SU-DHL-6 (cell line): ENCODE measurements around the gene ENOX1.

Experiments
- H2AFZ ChIP-seq: fragments of 200-600 bp; sonication (generic); 2 replicates; pipeline ENCODE4 v1.6.1; 2014; ENCODE audit warnings: low read depth, mild to moderate bottlenecking, moderate library complexity, mixed read lengths, antibody characterized with exemption, low read length; ENCODE audit not compliant: severe bottlenecking
- H3F3A ChIP-seq: fragments of 200-600 bp; shearing (Covaris generic); 2 replicates; pipeline ENCODE4 v1.6.0; 2016; ENCODE audit warnings: antibody characterized with exemption, mild to moderate bottlenecking; ENCODE audit not compliant: insufficient read depth
- H3K27ac ChIP-seq: fragments of 200-600 bp; sonication (generic); 2 replicates; pipeline ENCODE4 v1.5.1; 2016; ENCODE audit warnings: low read depth, mild to moderate bottlenecking, low read length, moderate library complexity, mixed read lengths
- H3K27me3 ChIP-seq: fragments of 200-600 bp; sonication (generic), shearing (Covaris generic); 2 replicates; pipeline ENCODE4 v1.6.0; 2014; ENCODE audit warnings: mild to moderate bottlenecking, low read length
- H3K36me3 ChIP-seq: fragments of 200-600 bp; sonication (generic); 2 replicates; pipeline ENCODE4 v1.6.1; 2014; ENCODE audit warnings: mild to moderate bottlenecking, low read length, mixed read lengths
- H3K4me2 ChIP-seq: fragments of 300-600, 200-600 bp; shearing (Covaris generic), sonication (generic); 2 replicates; pipeline ENCODE4 v1.6.0; 2014; ENCODE audit warnings: low read length, low read depth, mild to moderate bottlenecking; ENCODE audit not compliant: poor library complexity, severe bottlenecking
- H3K4me3 ChIP-seq: fragments of 200-600 bp; sonication (generic); 2 replicates; pipeline ENCODE4 v1.5.1; 2014; ENCODE audit warnings: antibody characterized with exemption, low read length, mild to moderate bottlenecking, mixed read lengths; ENCODE audit not compliant: insufficient read depth, poor library complexity, severe bottlenecking
- H3K79me2 ChIP-seq: fragments of 200-600 bp; sonication (generic); 2 replicates; pipeline ENCODE4 v1.6.1; 2014; ENCODE audit warnings: mild to moderate bottlenecking, low read length, moderate library complexity; ENCODE audit not compliant: insufficient read depth
- H3K9ac ChIP-seq: fragments of 200-600 bp; sonication (generic); 2 replicates; pipeline ENCODE4 v1.7.0; 2014; ENCODE audit warnings: mild to moderate bottlenecking, low read length
- H3K9me2 ChIP-seq: fragments of 200-600 bp; sonication (generic); replicated peaks from 2 replicates; pipeline ENCODE4 v1.6.1; 2014; ENCODE audit warnings: low read length; ENCODE audit not compliant: insufficient read depth
- H3K9me3 ChIP-seq: fragments of 200-600 bp; sonication (generic); 2 replicates; pipeline ENCODE4 v1.6.1; 2014; ENCODE audit warnings: low read length, mixed read lengths; ENCODE audit not compliant: insufficient read depth
- H4K20me1 ChIP-seq: fragments of 200-600 bp; sonication (generic); 2 replicates; pipeline ENCODE4 v1.6.1; 2014; ENCODE audit warnings: low read depth, mild to moderate bottlenecking, antibody characterized with exemption, low read length, moderate library complexity, mixed read lengths
- CTCF ChIP-seq: fragments of 200-600 bp; sonication (generic); IDR thresholded peaks from one replicate; pipeline ENCODE4 v1.5.1; 2017; ENCODE audit warnings: antibody characterized with exemption, mild to moderate bottlenecking, low read length, moderate library complexity; ENCODE audit not compliant: insufficient read depth, poor library complexity, severe bottlenecking
- EZH2phosphoT487 ChIP-seq: fragments of 200-600 bp; sonication (generic), shearing (Covaris generic); conservative IDR thresholded peaks from 2 replicates; pipeline ENCODE4 v1.6.1; 2018; ENCODE audit warnings: mild to moderate bottlenecking, antibody characterized with exemption, low read length, moderate library complexity, mixed read lengths

ENOX1 gene

GRCh38 chr13:43484432-43485225 lies 302.1 kb downstream of the ENOX1 start:
- H3F3A ChIP-seq = no peaks in the 10 kb centered on the region
- H3K79me2 ChIP-seq = no peaks in the 10 kb centered on the region
- H3K9ac ChIP-seq = no peak overlapping the region
- H3K27ac ChIP-seq = no peak overlapping the region
- H2AFZ ChIP-seq = no peak overlapping the region
- no peak overlapping the region for H3K4me2 ChIP-seq
- no peaks in the 10 kb centered on the region for H3K27me3 ChIP-seq
- H3K36me3 ChIP-seq = no peaks in the 10 kb centered on the region
- TF ChIP-seq EZH2phosphoT487 (no peak), CTCF (no peak)
- no peak overlapping the region for H3K4me3 ChIP-seq
- no peaks in the 10 kb centered on the region for H3K9me2 ChIP-seq
- H4K20me1 ChIP-seq = no peaks in the 10 kb centered on the region
- no peaks in the 10 kb centered on the region for H3K9me3 ChIP-seq

- H3F3A ChIP-seq = no peaks in the 10 kb centered on the region
- H3K9me3 ChIP-seq = no peaks in the 10 kb centered on the region
- H3K79me2 ChIP-seq = no peaks in the 10 kb centered on the region
- no peaks in the 10 kb centered on the region for H3K9me2 ChIP-seq
- H3K27ac ChIP-seq = no peak overlapping the region
- H4K20me1 ChIP-seq = no peaks in the 10 kb centered on the region
- H3K27me3 ChIP-seq = no peaks in the 10 kb centered on the region
- no peaks in the 10 kb centered on the region for H3K36me3 ChIP-seq
- no peak overlapping the region for H3K4me3 ChIP-seq
- no peak overlapping the region for H3K9ac ChIP-seq
- TF ChIP-seq CTCF (no peak), EZH2phosphoT487 (no peak)
- no peak overlapping the region for H3K4me2 ChIP-seq
- H2AFZ ChIP-seq = no peak overlapping the region
Measured at GRCh38 chr13:43483930-43484329, 302.8 kb downstream of the ENOX1 start.

DNA sequence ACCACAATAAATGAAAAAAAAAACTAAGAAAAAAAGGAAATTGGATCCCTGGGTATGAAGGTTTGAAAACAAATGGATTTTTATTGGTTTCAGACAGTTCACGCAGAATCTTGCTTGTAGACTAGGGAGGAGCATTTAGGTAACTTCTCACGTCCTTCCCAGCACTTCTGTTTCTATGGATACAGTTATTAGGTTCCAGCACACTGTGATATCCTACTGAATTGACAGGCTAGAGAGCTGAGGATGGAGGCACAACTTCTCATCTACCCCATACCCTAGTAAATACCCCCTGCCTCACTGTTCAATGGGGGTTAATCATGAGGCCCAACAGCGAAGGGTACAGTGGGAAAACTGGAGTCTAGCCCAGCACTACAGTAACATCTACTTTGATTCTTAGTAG lies 304.1 kb downstream of the ENOX1 start:
- Histone ChIP-seq H2AFZ (no peak overlapping the region), H3K4me3 (no peak overlapping the region)

More for the DNA sequence above, 304.1 kb downstream of the ENOX1 start:
- Histone ChIP-seq H3K27me3 (no peaks in the 10 kb centered on the region), H3K27ac (no peak overlapping the region), H3K9me2 (no peaks in the 10 kb centered on the region), H4K20me1 (no peaks in the 10 kb centered on the region), H3F3A (no peaks in the 10 kb centered on the region), H3K4me2 (no peak overlapping the region), H3K9ac (no peak overlapping the region), H3K36me3 (no peaks in the 10 kb centered on the region), H3K9me3 (no peaks in the 10 kb centered on the region), H3K79me2 (no peaks in the 10 kb centered on the region)
- TF ChIP-seq EZH2phosphoT487 (no peak), CTCF (no peak)
